Measurements from ENCODE around the gene SCO1. TPM values are rescaled to one million over a fixed set of nuclear protein-coding genes. Genes with fewer than 3 reads are reported as not detected.
"Not testable (repeated sequence)": the region's sequence is repeated elsewhere in the genome, so short reads cannot be mapped to it uniquely, and the experiment has no call there.

Gene SCO1
- total RNA-seq, 1 experiment from 2014 or later, result 39.7 TPM

DNA sequence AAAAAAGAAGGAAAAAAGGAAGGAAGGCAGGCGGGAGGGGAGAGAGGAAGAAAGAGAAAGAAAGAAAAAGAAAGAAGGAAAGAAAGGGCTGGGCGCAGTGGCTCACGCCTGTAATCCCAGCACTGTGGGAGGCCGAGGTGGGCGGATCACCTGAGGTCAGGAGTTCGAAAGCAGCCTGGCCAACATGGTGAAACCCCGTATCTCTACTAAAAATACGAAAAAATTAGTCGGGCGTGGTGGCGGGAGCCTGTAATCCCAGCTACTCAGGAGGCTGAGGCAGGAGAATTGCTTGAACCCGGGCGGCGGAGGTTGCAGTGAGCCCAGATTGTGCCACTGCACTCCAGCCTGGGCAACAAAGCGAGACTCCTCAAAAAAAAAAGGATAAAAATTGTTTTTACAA, 32.9 kb upstream of the SCO1 start:
- not testable (repeated sequence) for H2AFZ ChIP-seq (ENCODE audit: low read length); H3K4me3 ChIP-seq (ENCODE audit: low read length); H3K4me2 ChIP-seq (ENCODE audit: low read depth, low read length, poor library complexity, severe bottlenecking); DNase-seq; H3K79me2 ChIP-seq (ENCODE audit: low read length); H3K27me3 ChIP-seq (ENCODE audit: low read length); H3K9ac ChIP-seq (ENCODE audit: low read length); H3K27ac ChIP-seq (ENCODE audit: low read length); H3K9me3 ChIP-seq (ENCODE audit: low read length); H4K20me1 ChIP-seq (ENCODE audit: insufficient read depth, low read depth, low read length); H3K9me2 ChIP-seq (replicated peaks; ENCODE audit: insufficient read depth, low read length); H3K36me3 ChIP-seq (ENCODE audit: insufficient read depth, low read length)
- peaks cover 12% of the 10 kb centered on the region for H3K4me1 ChIP-seq (ENCODE audit: low read length)

DNA sequence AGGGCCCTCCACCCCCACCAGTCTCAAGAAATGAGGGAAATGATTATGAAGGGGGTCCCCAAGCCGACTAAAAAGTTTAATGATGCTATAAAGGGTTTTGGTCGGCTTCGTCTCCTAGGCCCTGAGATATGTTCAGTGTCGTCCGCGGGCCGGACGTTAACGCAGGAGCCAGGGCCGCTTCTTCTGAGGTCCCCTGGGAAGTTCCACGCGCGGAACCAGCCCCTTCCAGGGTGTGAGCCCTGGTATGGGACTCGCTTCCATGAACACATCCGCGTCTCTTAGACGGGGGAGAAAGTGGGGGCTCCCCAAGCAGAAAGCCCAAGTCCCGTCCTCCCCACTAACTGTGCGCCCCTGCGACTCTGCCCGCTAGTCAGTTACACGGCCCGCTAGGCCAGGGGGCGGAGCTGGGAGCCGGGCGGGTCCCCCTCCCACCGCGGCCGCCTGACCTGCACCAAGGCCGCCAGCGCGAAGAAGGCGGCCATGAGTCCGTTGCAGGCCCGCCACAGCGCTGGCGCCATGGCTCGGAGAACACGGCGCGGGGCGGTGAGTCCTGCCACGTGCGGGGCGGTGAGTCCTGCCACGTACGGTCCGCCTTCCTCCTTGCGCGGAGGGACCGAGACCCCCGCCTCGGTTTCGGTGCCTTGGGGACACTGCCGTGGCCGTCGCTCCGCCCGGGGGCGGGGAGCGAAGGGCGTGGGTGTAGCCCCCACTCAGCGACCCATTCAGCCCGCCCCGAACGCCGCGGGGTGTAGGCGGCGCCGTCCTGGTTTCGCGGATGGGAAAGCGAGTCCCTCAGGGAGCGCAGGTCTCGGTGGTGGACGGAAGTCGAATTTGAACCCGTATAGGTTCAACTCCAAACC, 32.2 kb upstream of the SCO1 start, which contains the start of gene TMEM220:
TSS of gene TMEM220 (minus strand) at position 690 of the 860 bp plus-strand sequence. CDS start at position 518, 172 bp downstream.
- Histone ChIP-seq H3K27ac (ENCODE audit: low read length) (no peak within 1 kb of the TSS), H3K4me3 (ENCODE audit: low read length) (no peak within 1 kb of the TSS), H3K4me2 (ENCODE audit: low read depth, low read length, poor library complexity, severe bottlenecking) (no peak within 1 kb of the TSS), H3K9ac (ENCODE audit: low read length) (no peak within 1 kb of the TSS), H3K4me1 (ENCODE audit: low read length) (peaks cover 12% of the 10 kb centered on the region), H3K27me3 (ENCODE audit: low read length) (no peaks in the 10 kb centered on the region), H3K79me2 (ENCODE audit: low read length) (no peaks in the 10 kb centered on the region), H2AFZ (ENCODE audit: low read length) (no peak within 1 kb of the TSS), H4K20me1 (ENCODE audit: insufficient read depth, low read depth, low read length) (no peaks in the 10 kb centered on the region), H3K9me3 (ENCODE audit: low read length) (no peaks in the 10 kb centered on the region), H3K36me3 (ENCODE audit: insufficient read depth, low read length) (no peaks in the 10 kb centered on the region), H3K9me2 (replicated peaks; ENCODE audit: insufficient read depth, low read length) (no peaks in the 10 kb centered on the region)
- DNase-seq, result no peak

DNA sequence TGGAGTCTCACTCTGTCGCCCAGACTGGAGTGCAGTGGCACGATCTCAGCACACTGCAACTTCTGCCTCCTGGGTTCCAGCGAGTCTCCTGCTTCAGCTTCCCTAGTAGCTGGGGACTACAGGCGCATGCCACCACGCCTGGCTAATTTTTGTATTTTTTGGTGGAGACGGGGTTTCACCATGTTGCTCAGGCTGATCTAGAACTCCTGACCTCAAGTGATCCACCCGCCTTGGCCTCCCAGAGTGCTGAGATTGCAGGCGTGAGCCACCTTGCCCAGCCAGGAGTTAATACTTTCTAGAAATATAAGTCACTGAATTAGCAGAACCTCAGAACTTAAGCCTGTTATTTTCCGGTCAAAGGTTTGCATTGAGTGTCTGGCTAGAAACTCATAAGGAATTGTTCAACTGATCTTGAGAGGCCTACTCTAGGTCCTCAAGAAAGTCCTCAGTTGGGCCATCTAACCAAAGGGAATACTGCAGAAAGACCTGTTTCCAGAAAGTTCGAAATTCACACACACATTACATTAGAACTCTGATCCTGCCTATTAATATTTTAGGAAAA, 31.1 kb upstream of the SCO1 start:
- Histone ChIP-seq H3K4me2 (ENCODE audit: low read depth, low read length, poor library complexity, severe bottlenecking) (no peak overlapping the region), H3K27me3 (ENCODE audit: low read length) (no peaks in the 10 kb centered on the region), H2AFZ (ENCODE audit: low read length) (no peak overlapping the region), H4K20me1 (ENCODE audit: insufficient read depth, low read depth, low read length) (no peaks in the 10 kb centered on the region), H3K79me2 (ENCODE audit: low read length) (no peaks in the 10 kb centered on the region), H3K9ac (ENCODE audit: low read length) (no peak overlapping the region), H3K4me3 (ENCODE audit: low read length) (no peak overlapping the region), H3K9me2 (replicated peaks; ENCODE audit: insufficient read depth, low read length) (no peaks in the 10 kb centered on the region), H3K36me3 (ENCODE audit: insufficient read depth, low read length) (no peaks in the 10 kb centered on the region), H3K4me1 (ENCODE audit: low read length) (peaks cover 12% of the 10 kb centered on the region), H3K27ac (ENCODE audit: low read length) (no peak overlapping the region), H3K9me3 (ENCODE audit: low read length) (no peaks in the 10 kb centered on the region)
- DNase-seq, result no peak

GRCh38 chr17:10727192-10727591, 29.9 kb upstream of the SCO1 start:
- Histone ChIP-seq H3K4me1 (ENCODE audit: low read length) (0 out of 2 replicates have a peak, but pooled peaks cover 3% of the 10 kb centered on the region), H3K79me2 (ENCODE audit: low read length) (no peaks in the 10 kb centered on the region), H3K36me3 (ENCODE audit: insufficient read depth, low read length) (no peaks in the 10 kb centered on the region), H3K9me3 (ENCODE audit: low read length) (no peaks in the 10 kb centered on the region), H3K27me3 (ENCODE audit: low read length) (no peaks in the 10 kb centered on the region), H4K20me1 (ENCODE audit: insufficient read depth, low read depth, low read length) (no peaks in the 10 kb centered on the region), H3K9ac (ENCODE audit: low read length) (no peak overlapping the region), H2AFZ (ENCODE audit: low read length) (no peak overlapping the region), H3K27ac (ENCODE audit: low read length) (no peak overlapping the region), H3K9me2 (replicated peaks; ENCODE audit: insufficient read depth, low read length) (no peaks in the 10 kb centered on the region), H3K4me3 (ENCODE audit: low read length) (no peak overlapping the region), H3K4me2 (ENCODE audit: low read depth, low read length, poor library complexity, severe bottlenecking) (no peak overlapping the region)
- no peak for DNase-seq

DNA sequence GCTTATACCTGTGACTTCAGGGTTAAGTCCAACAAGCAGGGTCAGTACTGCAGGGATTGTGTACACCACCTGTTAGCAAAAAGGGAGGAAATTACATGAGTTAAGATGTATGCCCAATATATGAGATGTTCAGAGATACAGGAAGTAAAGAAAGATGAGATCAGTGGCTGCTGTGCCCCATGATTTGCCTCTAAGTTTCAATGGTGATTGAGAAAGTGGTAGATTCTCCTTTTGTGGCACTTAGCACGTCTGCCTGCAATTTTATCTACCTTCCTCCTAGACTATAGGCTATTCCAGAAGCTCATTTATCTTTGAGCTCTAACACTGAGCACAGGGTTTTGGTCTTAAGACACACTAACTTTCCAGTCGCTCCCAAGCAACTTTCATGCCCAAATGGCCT, 28.9 kb upstream of the SCO1 start:
- Histone ChIP-seq H3K27me3 (ENCODE audit: low read length) (no peaks in the 10 kb centered on the region), H3K79me2 (ENCODE audit: low read length) (no peaks in the 10 kb centered on the region), H3K4me2 (ENCODE audit: low read depth, low read length, poor library complexity, severe bottlenecking) (no peak overlapping the region), H3K4me3 (ENCODE audit: low read length) (no peak overlapping the region), H2AFZ (ENCODE audit: low read length) (no peak overlapping the region), H3K9ac (ENCODE audit: low read length) (no peak overlapping the region), H4K20me1 (ENCODE audit: insufficient read depth, low read depth, low read length) (no peaks in the 10 kb centered on the region), H3K9me3 (ENCODE audit: low read length) (no peaks in the 10 kb centered on the region), H3K27ac (ENCODE audit: low read length) (no peak overlapping the region), H3K4me1 (ENCODE audit: low read length) (0 out of 2 replicates have a peak, but pooled peaks cover 3% of the 10 kb centered on the region), H3K9me2 (replicated peaks; ENCODE audit: insufficient read depth, low read length) (no peaks in the 10 kb centered on the region), H3K36me3 (ENCODE audit: insufficient read depth, low read length) (no peaks in the 10 kb centered on the region)
- DNase-seq, result no peak

- Histone ChIP-seq H3K4me1 (ENCODE audit: low read length) (0 out of 2 replicates have a peak, but pooled peaks cover 3% of the 10 kb centered on the region), H3K79me2 (ENCODE audit: low read length) (no peaks in the 10 kb centered on the region), H3K9me3 (ENCODE audit: low read length) (no peaks in the 10 kb centered on the region), H2AFZ (ENCODE audit: low read length) (no peak overlapping the region), H4K20me1 (ENCODE audit: insufficient read depth, low read depth, low read length) (no peaks in the 10 kb centered on the region), H3K9me2 (replicated peaks; ENCODE audit: insufficient read depth, low read length) (no peaks in the 10 kb centered on the region), H3K27me3 (ENCODE audit: low read length) (no peaks in the 10 kb centered on the region), H3K9ac (ENCODE audit: low read length) (no peak overlapping the region), H3K36me3 (ENCODE audit: insufficient read depth, low read length) (no peaks in the 10 kb centered on the region), H3K4me2 (ENCODE audit: low read depth, low read length, poor library complexity, severe bottlenecking) (no peak overlapping the region), H3K27ac (ENCODE audit: low read length) (no peak overlapping the region), H3K4me3 (ENCODE audit: low read length) (no peak overlapping the region)
- DNase-seq, result no peak
Observed at GRCh38 chr17:10725262-10725661, 27.9 kb upstream of the SCO1 start.

GRCh38 chr17:10724546-10725195, 27.3 kb upstream of the SCO1 start:
- H3K9me2 ChIP-seq (replicated peaks; ENCODE audit: insufficient read depth, low read length), result no peaks in the 10 kb centered on the region
- H2AFZ ChIP-seq (ENCODE audit: low read length), result no peak overlapping the region
- no peak for DNase-seq
- H3K4me1 ChIP-seq (ENCODE audit: low read length), result 0 out of 2 replicates have a peak, but pooled peaks cover 3% of the 10 kb centered on the region
- no peak overlapping the region for H3K27ac ChIP-seq (ENCODE audit: low read length)
- H4K20me1 ChIP-seq (ENCODE audit: insufficient read depth, low read depth, low read length), result no peaks in the 10 kb centered on the region
- H3K9me3 ChIP-seq (ENCODE audit: low read length), result no peaks in the 10 kb centered on the region
- no peak overlapping the region for H3K4me3 ChIP-seq (ENCODE audit: low read length)
- H3K36me3 ChIP-seq (ENCODE audit: insufficient read depth, low read length), result no peaks in the 10 kb centered on the region
- no peak overlapping the region for H3K9ac ChIP-seq (ENCODE audit: low read length)
- H3K79me2 ChIP-seq (ENCODE audit: low read length), result no peaks in the 10 kb centered on the region
- H3K27me3 ChIP-seq (ENCODE audit: low read length), result no peaks in the 10 kb centered on the region
- no peak overlapping the region for H3K4me2 ChIP-seq (ENCODE audit: low read depth, low read length, poor library complexity, severe bottlenecking)

DNA sequence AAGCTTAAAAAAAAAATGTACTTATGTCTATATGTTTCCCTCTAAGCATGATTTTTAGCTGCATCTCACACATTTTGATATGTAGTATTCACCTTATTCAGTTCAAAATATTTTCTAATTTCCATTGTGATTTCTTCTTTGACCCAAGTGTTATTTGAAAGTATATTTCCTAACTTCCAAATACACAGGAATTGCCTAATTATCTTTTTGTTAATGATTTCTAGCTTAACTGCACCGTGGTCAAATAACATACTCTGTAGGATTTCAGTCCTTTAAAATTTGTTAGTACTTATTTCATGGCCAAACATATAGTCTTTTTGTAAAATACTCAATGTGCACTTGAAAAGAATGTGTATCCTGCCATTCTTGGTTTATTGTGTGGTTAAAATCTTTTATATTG, 21.2 kb upstream of the SCO1 start:
- H3K4me2 ChIP-seq (ENCODE audit: low read depth, low read length, poor library complexity, severe bottlenecking), result no peak overlapping the region
- H3K79me2 ChIP-seq (ENCODE audit: low read length), result no peaks in the 10 kb centered on the region
- H3K9ac ChIP-seq (ENCODE audit: low read length), result no peak overlapping the region
- no peaks in the 10 kb centered on the region for H3K4me1 ChIP-seq (ENCODE audit: low read length)
- no peaks in the 10 kb centered on the region for H3K27me3 ChIP-seq (ENCODE audit: low read length)
- H4K20me1 ChIP-seq (ENCODE audit: insufficient read depth, low read depth, low read length), result no peaks in the 10 kb centered on the region
- H3K36me3 ChIP-seq (ENCODE audit: insufficient read depth, low read length), result no peaks in the 10 kb centered on the region
- H3K9me3 ChIP-seq (ENCODE audit: low read length), result no peaks in the 10 kb centered on the region
- no peak overlapping the region for H3K27ac ChIP-seq (ENCODE audit: low read length)
- DNase-seq, result no peak
- H3K9me2 ChIP-seq (replicated peaks; ENCODE audit: insufficient read depth, low read length), result no peaks in the 10 kb centered on the region
- no peak overlapping the region for H2AFZ ChIP-seq (ENCODE audit: low read length)
- no peak overlapping the region for H3K4me3 ChIP-seq (ENCODE audit: low read length)

Data from Karpas-422 (cell line).